CD4-positive, alpha-beta T cell treated with Interleukin-21 for 1 hour (primary cell): ENCODE measurements around the gene UBR3.
"Not testable (repeated sequence)": the region's sequence is repeated elsewhere in the genome, so short reads cannot be mapped to it uniquely, and the experiment has no call there.

Source experiments
- DNase-seq: peaks from one replicate; pipeline ENCODE4 v3.0.0-alpha.2; 2020

The UBR3 gene

DNA sequence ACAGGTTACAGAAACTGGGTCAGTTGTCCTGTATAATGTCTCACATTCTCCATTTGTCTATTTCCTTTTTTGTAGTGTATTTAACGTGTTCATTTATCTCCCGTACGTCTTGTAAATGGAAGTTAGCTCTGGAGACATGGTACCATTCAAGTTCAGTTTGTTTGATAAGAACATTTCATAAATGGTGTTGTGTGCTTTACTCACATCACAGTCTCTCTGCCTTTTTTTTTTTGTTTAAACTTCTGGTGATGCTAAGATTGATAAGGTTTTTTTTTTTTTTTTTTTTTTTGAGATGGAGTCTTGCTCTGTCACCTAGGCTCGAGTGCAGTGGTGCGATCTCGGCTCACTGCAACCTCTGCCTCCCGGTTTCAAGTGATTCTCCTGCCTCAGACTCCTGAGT is 41.7 kb downstream of the UBR3 start:
- no peak for DNase-seq

DNA sequence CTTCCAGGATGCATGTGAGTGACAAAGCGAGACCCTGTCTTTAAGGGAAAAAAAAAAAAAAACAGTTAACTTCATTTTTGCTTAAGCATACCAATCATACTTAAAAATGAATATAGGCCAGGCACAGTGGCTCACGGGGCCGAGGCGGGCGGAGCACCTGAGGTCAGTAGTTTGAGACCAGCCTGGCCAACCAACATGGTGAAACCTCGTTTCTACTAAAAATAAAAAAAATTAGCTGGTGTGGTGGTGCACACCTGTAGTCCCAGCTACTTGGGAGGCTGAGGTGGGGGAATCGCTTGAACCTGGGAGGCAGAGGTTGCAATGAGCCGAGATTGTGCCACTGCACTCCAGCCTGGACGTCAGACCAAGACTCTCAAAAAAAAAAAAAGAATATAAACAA is 44.1 kb downstream of the UBR3 start:
- not testable (repeated sequence) for DNase-seq

DNA sequence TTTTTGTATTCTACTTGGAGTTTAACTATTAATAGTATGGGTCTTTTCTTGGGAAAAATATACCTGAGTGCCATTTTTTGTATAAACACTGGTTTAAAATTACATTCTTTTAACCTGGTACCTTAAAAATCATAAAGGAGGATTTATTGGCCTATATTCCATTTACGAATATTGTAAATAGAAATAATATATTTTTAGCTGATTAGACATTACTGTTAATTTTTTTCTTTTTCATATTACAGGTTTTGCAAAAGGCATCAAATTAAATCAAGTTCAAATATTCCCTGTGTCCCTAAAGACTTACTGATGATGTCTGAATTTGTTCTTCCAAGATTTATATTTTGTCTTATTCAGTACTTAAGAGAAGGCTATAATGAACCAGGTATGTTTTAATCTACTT is 44.7 kb downstream of the UBR3 start:
- DNase-seq = no peak

DNA sequence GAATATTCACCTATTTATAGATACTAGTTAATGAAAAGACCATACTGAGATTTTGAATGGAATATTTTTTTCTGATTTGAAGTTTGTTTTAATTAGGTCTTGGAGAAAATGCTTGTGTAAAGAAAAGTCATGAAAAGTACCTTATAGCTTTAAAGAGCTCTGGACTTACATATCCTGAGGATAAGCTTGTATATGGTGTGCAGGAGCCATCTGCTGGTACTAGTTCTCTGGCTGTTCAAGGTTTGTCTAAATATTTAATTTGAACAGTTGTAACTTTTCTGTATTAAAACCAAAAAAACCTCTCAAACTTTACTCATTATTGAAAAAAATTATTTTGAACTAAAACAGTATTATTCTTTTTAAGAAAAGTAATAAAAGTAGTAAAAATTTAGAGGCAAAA is 50.1 kb downstream of the UBR3 start:
- peak; percentile 21 for DNase-seq

DNA sequence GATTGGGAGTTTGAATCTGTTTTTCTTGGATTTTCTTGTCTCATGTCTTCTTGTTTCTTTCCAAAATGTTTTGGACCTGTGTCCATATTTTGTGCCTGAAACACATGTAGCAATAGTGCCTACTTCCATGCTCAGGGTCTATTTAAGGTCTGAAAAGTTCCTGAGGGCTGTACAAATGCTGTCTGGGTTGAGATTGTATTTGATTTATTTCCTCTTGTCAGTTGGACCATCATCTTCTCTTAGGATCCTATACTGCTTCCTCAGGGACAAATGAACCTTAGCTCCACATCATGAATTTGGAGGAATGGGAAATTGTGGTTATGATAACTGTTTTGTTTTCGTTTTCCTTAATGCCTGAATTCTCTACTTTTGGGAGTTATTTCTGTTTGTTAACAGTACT is 59.9 kb downstream of the UBR3 start:
- no peak for DNase-seq

DNA sequence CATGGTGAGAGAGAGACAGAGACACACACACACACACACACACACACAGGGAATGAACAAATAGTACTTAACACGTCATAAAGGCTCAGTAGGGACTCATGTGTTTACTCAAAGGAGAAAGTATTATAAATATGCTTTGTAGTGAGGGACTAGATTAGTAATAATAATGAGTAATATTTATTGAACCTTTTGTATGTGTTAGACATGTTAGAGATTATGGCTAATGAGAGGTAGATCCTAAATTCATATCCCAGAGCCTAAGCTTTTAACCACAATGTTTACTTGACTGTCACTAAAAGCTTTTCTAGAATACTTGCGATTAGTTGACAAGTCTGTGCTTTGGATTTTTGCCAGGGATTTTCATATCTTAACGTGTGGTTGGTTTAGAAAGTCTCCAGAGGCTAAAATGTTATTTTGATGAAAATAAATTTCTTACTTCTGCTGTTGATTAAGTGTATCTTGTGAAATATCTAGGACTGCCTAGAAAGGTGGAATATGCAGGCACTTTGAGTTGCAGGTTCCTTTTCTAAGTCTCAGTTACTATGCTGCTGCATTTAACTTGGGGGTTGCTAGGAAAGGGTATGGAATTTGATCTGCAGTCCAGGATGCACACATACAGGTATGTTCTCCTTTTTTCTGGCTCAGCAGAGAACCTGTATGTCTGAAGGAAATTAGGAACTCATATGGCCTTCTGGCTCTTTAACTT is 64.5 kb downstream of the UBR3 start:
- DNase-seq = no peak

GRCh38 chr2:169892951-169893350 is 65.7 kb downstream of the UBR3 start:
- DNase-seq = no peak

DNA sequence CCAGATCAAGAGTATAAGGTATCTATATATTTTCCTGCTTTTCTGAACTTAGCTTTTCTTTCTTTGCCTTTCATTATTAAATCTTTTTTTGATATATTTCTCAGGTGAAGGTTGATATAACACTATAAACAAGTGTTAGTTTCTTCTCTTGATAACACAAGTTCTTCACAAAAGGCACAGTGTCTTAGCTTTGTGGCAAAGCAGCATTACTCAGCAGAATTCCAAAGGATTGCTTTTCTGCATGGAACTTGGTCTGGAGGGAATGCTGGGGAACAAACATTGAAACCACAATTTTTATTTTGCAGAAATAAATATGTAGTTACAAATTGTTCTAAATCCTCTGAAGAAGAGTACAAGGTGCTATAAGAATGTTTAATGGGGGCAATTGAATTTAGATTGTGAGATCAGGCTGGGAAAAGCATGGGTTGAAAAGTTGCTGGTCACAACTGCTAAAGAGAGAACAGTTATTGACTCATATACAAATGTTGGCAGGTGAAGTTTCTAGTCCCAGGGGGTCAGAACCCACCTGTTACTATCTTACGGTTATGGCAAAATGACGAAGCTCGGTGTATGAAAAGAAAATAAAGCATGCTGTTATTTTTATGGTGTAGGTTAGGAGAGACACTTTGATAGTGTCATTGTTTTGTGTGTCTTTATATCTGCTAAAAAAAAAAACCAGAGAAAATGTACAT is 68.2 kb downstream of the UBR3 start:
- no peak for DNase-seq

DNA sequence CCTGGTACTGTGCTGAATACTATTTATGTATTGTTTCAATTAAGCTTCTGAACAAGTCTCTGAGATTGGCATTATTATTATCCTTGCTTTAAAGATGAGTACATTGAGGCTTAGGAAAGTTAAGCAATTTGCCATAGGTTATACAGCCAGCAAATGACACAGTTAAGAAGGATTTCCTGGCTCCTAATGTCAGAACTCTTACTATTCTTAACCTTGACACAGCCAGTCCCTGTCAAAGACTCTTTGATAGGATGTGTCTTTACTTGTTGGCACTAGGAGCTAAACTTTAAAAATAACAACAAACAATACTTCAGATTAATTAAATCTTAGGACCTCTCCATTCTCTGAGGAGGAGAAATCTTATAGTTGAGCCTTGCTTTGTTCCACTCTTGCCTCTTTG is 70.6 kb downstream of the UBR3 start:
- no peak for DNase-seq

GRCh38 chr2:169900103-169900502 is 72.8 kb downstream of the UBR3 start:
- not testable (repeated sequence) for DNase-seq

DNA sequence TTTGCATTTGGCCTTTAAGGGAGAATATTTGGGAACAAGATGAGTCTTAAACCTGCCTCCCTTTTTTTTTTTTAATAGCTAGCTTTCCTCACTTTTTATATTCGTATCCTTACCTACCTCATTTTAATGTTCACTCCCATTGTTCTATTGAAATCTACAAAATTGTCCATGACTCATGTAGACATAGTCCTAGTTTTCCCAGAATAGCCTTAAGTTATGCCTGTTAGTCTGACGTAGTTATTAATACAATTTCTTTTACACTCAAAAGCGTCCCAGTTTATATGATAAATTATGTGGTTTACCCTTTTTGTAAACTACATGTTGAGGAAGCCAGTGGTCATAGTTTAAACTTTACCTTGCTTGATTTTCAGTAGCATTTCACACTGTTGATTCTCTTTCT is 73.4 kb downstream of the UBR3 start:
- no peak for DNase-seq

- no peak for DNase-seq
These were observed 79.5 kb downstream of the UBR3 start for GRCh38 chr2:169906731-169907130.

- no peak for DNase-seq
These were observed 82.1 kb downstream of the UBR3 start for GRCh38 chr2:169909376-169909775.

GRCh38 chr2:169910109-169910799 is 83.0 kb downstream of the UBR3 start:
- no peak for DNase-seq

GRCh38 chr2:169911119-169911518 is 83.9 kb downstream of the UBR3 start:
- DNase-seq = no peak

DNA sequence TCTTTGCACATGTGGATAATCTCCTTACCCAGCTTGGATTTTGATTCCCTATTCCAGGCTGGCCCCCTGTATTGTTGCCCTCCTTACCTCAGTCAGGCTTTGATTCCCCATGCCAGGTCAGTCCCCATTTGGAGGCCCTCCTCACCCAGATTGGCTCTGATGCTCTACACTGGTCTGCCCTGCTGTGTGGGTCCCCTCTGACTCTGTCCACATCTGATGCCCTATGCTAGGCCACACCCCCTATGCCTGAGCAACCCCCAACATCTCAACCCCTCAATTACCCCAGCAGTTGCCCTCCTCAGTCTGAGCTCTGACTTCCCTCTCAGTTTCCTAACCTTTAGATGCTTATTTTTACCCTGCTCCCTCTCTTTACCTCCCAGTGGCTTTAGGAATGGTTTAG is 89.4 kb downstream of the UBR3 start:
- no peak for DNase-seq

DNA sequence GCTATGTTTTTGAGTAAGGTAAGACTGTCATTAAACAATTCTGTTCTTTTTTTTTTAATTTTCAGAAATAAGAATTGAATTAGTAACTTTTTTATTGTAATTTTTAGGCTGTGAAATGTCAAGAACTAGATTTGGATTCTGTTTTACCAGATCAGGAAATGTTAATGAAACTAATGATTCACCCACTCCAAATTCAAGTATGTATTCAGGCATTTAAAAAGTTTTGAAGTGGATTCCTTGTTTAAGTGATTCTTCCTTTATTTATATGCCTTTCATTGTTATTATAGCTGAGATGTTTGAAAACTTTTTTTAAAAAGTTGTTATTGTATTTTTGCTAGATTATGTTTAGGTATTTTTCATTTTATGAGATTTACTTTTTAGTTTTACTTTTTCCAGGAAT is 96.7 kb downstream of the UBR3 start:
- DNase-seq = no peak

DNA sequence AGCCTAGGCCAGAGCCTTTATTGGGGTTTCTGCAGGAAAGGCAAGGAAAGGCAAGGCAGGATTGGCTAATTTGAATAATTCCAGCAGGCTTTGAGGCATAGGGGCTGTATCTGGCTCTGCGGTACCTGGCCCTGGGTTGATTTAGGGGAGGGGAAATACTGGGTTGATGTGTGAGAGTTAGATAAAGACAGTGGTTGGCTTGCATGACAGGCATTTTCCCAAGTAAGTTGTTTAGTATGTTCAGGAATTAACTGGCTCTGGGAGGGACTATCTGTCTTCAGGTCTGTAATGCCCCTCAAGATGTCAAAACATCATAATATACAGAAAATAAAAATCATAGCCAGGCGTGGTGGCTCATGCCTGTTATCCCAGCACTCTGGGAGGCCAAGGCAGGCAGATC is 98.7 kb downstream of the UBR3 start:
- no peak for DNase-seq

DNA sequence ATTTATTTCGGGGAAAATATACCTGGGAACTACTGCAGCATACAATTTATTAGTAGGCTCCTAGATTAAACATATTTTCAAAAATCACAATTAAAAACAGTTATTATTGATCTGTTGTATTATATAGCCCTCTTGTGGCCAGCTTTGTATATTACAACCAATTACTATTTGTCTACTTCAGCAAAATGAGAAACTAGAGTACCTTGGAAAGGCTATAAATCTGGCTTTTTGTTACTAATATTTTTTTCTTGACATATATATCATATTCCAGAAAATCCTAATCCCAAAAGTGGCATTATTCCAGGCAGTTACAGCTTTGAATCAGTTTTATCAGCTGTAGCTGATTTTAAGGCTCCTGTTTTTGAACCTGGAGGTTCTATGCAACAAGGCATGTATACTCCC is 101.2 kb downstream of the UBR3 start:
- peak; percentile 61 for DNase-seq

DNA sequence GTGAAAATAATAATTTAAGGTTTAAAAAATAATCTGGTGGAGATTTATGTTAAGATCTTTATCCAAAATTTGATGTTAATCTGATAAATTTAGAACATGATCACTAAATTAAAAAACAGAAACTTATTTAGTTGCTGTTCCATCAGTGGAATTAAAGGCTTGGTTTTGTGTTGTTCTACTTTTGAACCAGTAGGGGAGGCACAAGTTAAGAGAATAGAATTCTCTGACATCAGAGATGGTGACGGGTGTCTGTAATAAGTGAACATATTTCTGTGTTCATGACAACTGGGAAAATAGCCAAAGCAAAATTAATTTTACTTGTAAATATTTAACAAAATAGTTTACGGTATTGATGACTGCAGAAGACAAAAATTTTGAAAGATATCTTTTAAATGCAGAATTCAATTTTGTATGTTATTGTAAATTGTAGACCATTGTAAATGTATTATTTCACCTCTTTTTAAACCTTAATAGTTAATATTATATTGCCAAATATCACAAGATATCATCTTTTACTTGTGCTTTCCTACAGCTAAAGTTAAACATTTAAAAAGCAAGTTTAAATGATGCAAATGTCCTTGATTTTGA is 106.0 kb downstream of the UBR3 start:
- no peak for DNase-seq

DNA sequence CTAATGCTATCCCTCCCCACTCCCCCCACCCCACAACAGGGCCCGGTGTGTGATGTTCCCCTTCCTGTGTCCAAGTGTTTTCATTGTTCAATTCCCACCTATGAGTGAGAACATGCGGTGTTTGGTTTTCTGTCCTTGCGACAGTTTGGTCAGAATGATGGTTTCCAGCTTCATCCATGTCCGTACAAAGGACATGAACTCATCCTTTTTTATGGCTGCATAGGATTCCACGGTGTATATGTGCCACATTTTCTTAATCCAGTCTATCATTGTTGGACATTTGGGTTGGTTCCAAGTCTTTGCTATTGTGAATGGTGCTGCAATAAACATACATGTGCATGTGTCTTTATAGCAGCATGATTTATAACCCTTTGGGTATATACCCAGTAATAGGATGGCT is 109.4 kb downstream of the UBR3 start:
- DNase-seq = not testable (repeated sequence)

DNA sequence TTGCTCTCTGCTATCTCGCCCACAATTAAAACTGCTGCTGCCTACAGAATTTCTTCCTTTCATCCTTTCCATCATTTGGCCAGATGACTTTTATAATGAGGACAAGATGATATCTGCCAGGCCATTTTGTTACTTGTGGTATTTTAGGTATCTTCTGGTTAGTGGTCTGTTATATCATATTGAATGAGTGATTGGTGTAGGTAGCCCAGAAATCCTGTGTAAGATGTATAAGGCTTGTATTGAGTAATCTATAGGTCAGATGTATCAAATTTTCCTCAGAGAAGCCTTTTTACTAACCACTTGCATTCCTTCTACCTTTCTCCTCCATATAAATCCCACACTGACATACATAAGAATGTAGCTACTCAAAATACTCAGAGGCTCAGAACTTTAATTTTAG is 118.3 kb downstream of the UBR3 start:
- DNase-seq = no peak

DNA sequence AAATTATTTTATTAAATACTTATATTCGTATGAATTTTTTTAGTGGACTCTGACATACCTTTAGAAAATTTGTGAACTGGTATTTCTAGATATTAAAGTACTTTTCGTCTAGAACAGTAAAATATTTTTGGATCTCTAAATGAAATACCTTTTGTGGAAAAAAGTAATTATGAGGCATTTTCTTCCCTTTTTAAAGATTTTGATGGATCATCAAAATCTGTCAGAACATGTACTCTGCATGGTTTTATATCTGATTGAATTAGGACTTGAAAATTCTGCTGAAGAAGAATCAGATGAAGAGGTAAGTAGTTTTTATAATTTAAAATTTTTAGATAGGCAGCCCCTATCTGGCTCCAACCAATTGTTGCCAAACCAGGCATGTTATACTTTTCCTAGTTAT is 118.8 kb downstream of the UBR3 start:
- no peak for DNase-seq

DNA sequence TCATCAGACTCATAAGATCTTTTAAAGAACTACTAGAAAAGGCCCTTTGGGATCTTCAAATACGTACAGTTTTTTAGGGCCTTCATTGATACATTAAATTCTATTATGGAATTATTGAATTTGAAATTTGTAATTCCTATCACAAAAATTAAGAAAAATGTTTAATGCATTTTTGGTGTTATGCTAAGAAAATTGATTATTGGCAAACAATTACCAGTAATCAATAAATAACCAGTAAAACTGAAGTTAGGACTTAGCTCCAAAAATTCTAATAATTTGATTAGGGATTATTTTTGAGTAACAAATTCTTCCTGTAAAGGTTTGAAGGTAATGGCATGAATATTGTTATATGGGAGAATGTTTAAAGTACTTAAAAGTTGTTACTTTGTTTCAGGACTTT is 119.3 kb downstream of the UBR3 start:
- no peak for DNase-seq
